ENCODE data around the gene PLVAP. TPM values are rescaled to one million over a fixed set of nuclear protein-coding genes. Genes with fewer than 3 reads are reported as not detected.
A peak's percentile ranks its signal among the peaks of the same experiment; 100 is the strongest.

PLVAP gene
- total RNA-seq: 100 to 1,000 TPM in 2 of 4 donors, 10 to 100 TPM in 1, 1 to 10 TPM in 1; 4.7 to 204 (median 87.4) TPM

GRCh38 chr19:17376935-17377600 lies at the start of gene PLVAP:
TSS of gene PLVAP (minus strand) at chr19:17377342. CDS start at chr19:17377288, 54 bp downstream.
- peak within 1 kb of the TSS in 1 of 2 donors; percentile 13 for H3K4me3 ChIP-seq
- peak in 1 of 2 donors; percentile 49 for DNase-seq
- H3K4me1 ChIP-seq: no peaks in the 10 kb centered on the region
- TF ChIP-seq POLR2A (IDR thresholded peaks at IDR 0.05) (no peak), CTCF (IDR thresholded peaks at IDR 0.05) (no peak)
- no peaks in the 10 kb centered on the region for H3K9me3 ChIP-seq
- H3K36me3 ChIP-seq: no peaks in the 10 kb centered on the region
- peak within 1 kb of the TSS in 1 of 2 donors; percentile 63 for H3K27ac ChIP-seq
- intact Hi-C loops (cut with DNase I; ENCODE audit: low total_unique reads): no loop called here
- no peaks in the 10 kb centered on the region for H3K27me3 ChIP-seq

- TF ChIP-seq CTCF (IDR thresholded peaks at IDR 0.05) (peak in 2 of 4 experiments; percentile 29 to 37), POLR2A (IDR thresholded peaks at IDR 0.05) (no peak)
- Histone ChIP-seq H3K4me3 (no peak overlapping the region), H3K27me3 (no peaks in the 10 kb centered on the region), H3K36me3 (no peaks in the 10 kb centered on the region), H3K9me3 (no peaks in the 10 kb centered on the region), H3K4me1 (no peaks in the 10 kb centered on the region), H3K27ac (no peak overlapping the region)
- no peak for DNase-seq
- intact Hi-C loops (cut with DNase I; ENCODE audit: low total_unique reads): no loop called here
Measured at GRCh38 chr19:17424743-17425365, 47.7 kb upstream of the PLVAP start.

GRCh38 chr19:17423429-17424208 lies 46.5 kb upstream of the PLVAP start:
- no peak overlapping the region for H3K27ac ChIP-seq
- H3K4me3 ChIP-seq: no peak overlapping the region
- no peaks in the 10 kb centered on the region for H3K27me3 ChIP-seq
- intact Hi-C loops (cut with DNase I; ENCODE audit: low total_unique reads): no loop called here
- no peaks in the 10 kb centered on the region for H3K9me3 ChIP-seq
- DNase-seq: no peak
- no peak for TF ChIP-seq CTCF (IDR thresholded peaks at IDR 0.05)
- H3K36me3 ChIP-seq: no peaks in the 10 kb centered on the region
- H3K4me1 ChIP-seq: no peaks in the 10 kb centered on the region

- Histone ChIP-seq H3K4me3 (no peak overlapping the region), H3K9me3 (no peaks in the 10 kb centered on the region), H3K27me3 (no peaks in the 10 kb centered on the region), H3K4me1 (no peaks in the 10 kb centered on the region), H3K36me3 (no peaks in the 10 kb centered on the region), H3K27ac (no peak overlapping the region)
- DNase-seq: no peak
- intact Hi-C loops (cut with DNase I; ENCODE audit: low total_unique reads): no loop called here
- TF ChIP-seq CTCF (IDR thresholded peaks at IDR 0.05) (no peak), POLR2A (IDR thresholded peaks at IDR 0.05) (no peak)
Measured at GRCh38 chr19:17421942-17422341, 44.8 kb upstream of the PLVAP start.
